ENCODE results near the gene FAM187B.

The FAM187B gene

DNA sequence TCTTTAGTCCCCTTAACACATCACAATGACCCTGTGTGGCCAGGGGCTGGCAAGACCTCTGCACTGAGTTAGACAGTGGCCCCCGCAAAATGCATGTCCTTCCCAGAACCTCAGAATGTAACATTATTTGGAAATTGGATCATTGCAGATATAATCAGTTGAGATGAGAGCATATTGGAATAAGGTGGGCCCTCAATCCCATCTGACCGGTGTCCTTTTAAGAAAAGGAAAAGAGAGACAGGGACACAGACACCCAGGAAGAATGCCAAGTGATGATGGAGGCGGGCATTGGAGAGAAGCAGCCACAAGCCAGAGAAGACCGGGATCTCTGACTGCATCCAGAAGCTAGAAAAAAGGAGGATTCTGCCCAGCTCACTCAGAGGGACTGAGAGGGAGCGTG, 1.8 kb downstream of the FAM187B start:
- ATAC-seq = no peak
- no peak for TF ChIP-seq ZNF565 (CRISPR knock-in tag; conservative IDR thresholded peaks at IDR 0.05; ENCODE audit: low read depth)
- TF ChIP-seq TOX (CRISPR knock-in tag; IDR thresholded peaks at IDR 0.05; ENCODE audit: borderline replicate concordance) = no peak
- no peak for TF ChIP-seq ZFP30 (CRISPR knock-in tag; IDR thresholded peaks at IDR 0.05)
- no peak for TF ChIP-seq ESRRG (CRISPR knock-in tag; IDR thresholded peaks at IDR 0.05)
- TF ChIP-seq TCF4 (CRISPR knock-in tag; IDR thresholded peaks at IDR 0.05; ENCODE audit: borderline replicate concordance) = no peak
- no peak for TF ChIP-seq BACH2 (CRISPR knock-in tag; IDR thresholded peaks at IDR 0.05; ENCODE audit: borderline replicate concordance)
- TF ChIP-seq ZNF8 (CRISPR knock-in tag; IDR thresholded peaks at IDR 0.05) = no peak
- TF ChIP-seq ZFP3 (CRISPR knock-in tag; IDR thresholded peaks at IDR 0.05) = no peak
- TF ChIP-seq SNAI2 (CRISPR knock-in tag; IDR thresholded peaks at IDR 0.05) = no peak
- TF ChIP-seq RARB (CRISPR knock-in tag; IDR thresholded peaks at IDR 0.05) = no peak
- TF ChIP-seq, protein P1, sequence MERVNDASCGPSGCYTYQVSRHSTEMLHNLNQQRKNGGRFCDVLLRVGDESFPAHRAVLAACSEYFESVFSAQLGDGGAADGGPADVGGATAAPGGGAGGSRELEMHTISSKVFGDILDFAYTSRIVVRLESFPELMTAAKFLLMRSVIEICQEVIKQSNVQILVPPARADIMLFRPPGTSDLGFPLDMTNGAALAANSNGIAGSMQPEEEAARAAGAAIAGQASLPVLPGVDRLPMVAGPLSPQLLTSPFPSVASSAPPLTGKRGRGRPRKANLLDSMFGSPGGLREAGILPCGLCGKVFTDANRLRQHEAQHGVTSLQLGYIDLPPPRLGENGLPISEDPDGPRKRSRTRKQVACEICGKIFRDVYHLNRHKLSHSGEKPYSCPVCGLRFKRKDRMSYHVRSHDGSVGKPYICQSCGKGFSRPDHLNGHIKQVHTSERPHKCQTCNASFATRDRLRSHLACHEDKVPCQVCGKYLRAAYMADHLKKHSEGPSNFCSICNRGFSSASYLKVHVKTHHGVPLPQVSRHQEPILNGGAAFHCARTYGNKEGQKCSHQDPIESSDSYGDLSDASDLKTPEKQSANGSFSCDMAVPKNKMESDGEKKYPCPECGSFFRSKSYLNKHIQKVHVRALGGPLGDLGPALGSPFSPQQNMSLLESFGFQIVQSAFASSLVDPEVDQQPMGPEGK (CRISPR knock-in tag; IDR thresholded peaks at IDR 0.05; ENCODE audit: borderline replicate concordance) = no peak
- TF ChIP-seq, protein P2, sequence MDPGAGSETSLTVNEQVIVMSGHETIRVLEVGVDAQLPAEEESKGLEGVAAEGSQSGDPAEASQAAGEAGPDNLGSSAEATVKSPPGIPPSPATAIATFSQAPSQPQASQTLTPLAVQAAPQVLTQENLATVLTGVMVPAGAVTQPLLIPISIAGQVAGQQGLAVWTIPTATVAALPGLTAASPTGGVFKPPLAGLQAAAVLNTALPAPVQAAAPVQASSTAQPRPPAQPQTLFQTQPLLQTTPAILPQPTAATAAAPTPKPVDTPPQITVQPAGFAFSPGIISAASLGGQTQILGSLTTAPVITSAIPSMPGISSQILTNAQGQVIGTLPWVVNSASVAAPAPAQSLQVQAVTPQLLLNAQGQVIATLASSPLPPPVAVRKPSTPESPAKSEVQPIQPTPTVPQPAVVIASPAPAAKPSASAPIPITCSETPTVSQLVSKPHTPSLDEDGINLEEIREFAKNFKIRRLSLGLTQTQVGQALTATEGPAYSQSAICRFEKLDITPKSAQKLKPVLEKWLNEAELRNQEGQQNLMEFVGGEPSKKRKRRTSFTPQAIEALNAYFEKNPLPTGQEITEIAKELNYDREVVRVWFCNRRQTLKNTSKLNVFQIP (CRISPR knock-in tag; IDR thresholded peaks at IDR 0.05; ENCODE audit: borderline replicate concordance, low read depth) = no peak
- TF ChIP-seq, protein P3, sequence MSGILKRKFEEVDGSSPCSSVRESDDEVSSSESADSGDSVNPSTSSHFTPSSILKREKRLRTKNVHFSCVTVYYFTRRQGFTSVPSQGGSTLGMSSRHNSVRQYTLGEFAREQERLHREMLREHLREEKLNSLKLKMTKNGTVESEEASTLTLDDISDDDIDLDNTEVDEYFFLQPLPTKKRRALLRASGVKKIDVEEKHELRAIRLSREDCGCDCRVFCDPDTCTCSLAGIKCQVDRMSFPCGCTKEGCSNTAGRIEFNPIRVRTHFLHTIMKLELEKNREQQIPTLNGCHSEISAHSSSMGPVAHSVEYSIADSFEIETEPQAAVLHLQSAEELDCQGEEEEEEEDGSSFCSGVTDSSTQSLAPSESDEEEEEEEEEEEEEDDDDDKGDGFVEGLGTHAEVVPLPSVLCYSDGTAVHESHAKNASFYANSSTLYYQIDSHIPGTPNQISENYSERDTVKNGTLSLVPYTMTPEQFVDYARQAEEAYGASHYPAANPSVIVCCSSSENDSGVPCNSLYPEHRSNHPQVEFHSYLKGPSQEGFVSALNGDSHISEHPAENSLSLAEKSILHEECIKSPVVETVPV (CRISPR knock-in tag; IDR thresholded peaks at IDR 0.05) = no peak
- no peak for TF ChIP-seq ZC3H10 (CRISPR knock-in tag; IDR thresholded peaks at IDR 0.05)
- no peak for TF ChIP-seq OSR1 (CRISPR knock-in tag; IDR thresholded peaks at IDR 0.05)
- TF ChIP-seq, protein P4, sequence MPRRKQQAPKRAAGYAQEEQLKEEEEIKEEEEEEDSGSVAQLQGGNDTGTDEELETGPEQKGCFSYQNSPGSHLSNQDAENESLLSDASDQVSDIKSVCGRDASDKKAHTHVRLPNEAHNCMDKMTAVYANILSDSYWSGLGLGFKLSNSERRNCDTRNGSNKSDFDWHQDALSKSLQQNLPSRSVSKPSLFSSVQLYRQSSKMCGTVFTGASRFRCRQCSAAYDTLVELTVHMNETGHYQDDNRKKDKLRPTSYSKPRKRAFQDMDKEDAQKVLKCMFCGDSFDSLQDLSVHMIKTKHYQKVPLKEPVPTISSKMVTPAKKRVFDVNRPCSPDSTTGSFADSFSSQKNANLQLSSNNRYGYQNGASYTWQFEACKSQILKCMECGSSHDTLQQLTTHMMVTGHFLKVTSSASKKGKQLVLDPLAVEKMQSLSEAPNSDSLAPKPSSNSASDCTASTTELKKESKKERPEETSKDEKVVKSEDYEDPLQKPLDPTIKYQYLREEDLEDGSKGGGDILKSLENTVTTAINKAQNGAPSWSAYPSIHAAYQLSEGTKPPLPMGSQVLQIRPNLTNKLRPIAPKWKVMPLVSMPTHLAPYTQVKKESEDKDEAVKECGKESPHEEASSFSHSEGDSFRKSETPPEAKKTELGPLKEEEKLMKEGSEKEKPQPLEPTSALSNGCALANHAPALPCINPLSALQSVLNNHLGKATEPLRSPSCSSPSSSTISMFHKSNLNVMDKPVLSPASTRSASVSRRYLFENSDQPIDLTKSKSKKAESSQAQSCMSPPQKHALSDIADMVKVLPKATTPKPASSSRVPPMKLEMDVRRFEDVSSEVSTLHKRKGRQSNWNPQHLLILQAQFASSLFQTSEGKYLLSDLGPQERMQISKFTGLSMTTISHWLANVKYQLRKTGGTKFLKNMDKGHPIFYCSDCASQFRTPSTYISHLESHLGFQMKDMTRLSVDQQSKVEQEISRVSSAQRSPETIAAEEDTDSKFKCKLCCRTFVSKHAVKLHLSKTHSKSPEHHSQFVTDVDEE (CRISPR knock-in tag; IDR thresholded peaks at IDR 0.05) = no peak
- no peak for TF ChIP-seq ISL1 (CRISPR knock-in tag; IDR thresholded peaks at IDR 0.05)

DNA sequence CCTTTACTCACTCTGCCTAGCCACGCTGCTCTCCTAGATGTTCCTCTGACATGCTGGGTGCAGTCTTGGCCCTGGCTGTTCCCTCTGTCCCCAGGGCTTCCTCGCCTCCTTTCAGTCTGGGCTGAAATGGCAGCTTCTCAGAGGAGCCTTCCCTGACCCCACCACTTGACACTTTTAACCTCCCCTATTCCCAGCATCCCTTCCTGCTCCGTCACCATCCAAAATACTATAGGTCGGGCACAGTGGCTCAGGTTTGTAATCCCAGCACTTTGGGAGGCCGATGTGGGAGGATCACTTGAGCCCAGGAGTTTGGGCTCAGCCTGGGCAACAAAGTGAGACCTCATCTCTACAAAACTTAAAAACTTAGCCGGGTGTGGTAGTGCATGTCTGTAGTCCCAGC, 2.6 kb downstream of the FAM187B start:
- TF ChIP-seq PPARA (CRISPR knock-in tag; IDR thresholded peaks at IDR 0.05; ENCODE audit: borderline replicate concordance) (no peak), ISL1 (CRISPR knock-in tag; IDR thresholded peaks at IDR 0.05) (no peak), ZNF8 (CRISPR knock-in tag; IDR thresholded peaks at IDR 0.05) (no peak), GLIS3 (CRISPR knock-in tag; IDR thresholded peaks at IDR 0.05) (no peak), SNAI2 (CRISPR knock-in tag; IDR thresholded peaks at IDR 0.05) (no peak), TCF4 (CRISPR knock-in tag; IDR thresholded peaks at IDR 0.05; ENCODE audit: borderline replicate concordance) (no peak), ZNF70 (CRISPR knock-in tag; IDR thresholded peaks at IDR 0.05) (no peak), ARNTL (CRISPR knock-in tag; IDR thresholded peaks at IDR 0.05; ENCODE audit: borderline replicate concordance, low read depth) (no peak)
- no peak for ATAC-seq

DNA sequence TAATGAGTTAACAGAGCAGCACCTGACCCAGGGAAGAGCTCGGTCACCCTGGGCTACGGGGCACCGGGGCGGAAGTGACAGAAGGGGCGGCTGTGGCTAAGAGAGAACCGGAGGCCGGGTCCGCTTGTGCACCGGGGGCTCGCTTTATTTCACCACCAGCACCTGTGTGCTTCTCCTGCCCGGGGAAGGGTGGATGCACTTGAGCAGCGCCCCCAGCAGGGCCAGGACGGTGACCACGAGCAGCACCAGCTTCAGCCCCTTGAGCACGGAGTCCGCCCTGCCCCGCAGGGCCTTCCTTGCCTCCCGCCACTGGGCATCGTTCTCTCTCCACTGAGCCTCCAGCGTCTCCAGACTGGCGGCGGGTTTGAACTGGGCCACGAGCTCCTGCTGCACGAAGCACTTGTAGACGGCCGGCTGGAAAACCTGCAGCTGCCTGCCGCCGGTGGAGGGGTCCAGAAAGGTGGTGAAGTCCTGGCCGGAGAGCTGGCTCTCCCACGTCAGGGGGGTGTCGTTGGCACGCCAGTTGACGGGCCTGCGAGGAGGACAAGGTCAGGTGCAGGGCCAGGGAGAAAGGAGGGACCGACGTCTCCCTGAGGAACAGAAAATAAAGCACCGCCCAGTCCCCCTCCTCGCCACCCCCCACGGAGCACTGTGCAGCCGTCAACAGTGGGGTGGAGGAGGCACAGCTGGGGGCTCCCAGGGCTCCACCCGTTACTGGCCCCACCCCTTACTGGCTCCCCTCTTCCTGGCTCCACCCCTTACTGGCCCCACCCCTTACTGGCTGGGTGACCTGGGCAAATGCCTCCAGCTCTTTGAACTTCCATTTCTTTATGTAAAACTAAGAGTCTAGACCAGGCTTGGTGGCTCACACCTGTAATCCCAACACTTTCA, 3.6 kb downstream of the FAM187B start:
- no peak for ATAC-seq
- TF ChIP-seq GLIS3 (CRISPR knock-in tag; IDR thresholded peaks at IDR 0.05) = no peak
- no peak for TF ChIP-seq ZNF8 (CRISPR knock-in tag; IDR thresholded peaks at IDR 0.05)
- TF ChIP-seq ESRRG (CRISPR knock-in tag; IDR thresholded peaks at IDR 0.05) = no peak
- TF ChIP-seq ARNTL (CRISPR knock-in tag; IDR thresholded peaks at IDR 0.05; ENCODE audit: borderline replicate concordance, low read depth) = no peak
- TF ChIP-seq OSR1 (CRISPR knock-in tag; IDR thresholded peaks at IDR 0.05) = no peak
- no peak for TF ChIP-seq CSDC2 (CRISPR knock-in tag; IDR thresholded peaks at IDR 0.05)
- no peak for TF ChIP-seq ZNF565 (CRISPR knock-in tag; conservative IDR thresholded peaks at IDR 0.05; ENCODE audit: low read depth)
- TF ChIP-seq, protein P4 (CRISPR knock-in tag; IDR thresholded peaks at IDR 0.05) = no peak
- TF ChIP-seq ISL1 (CRISPR knock-in tag; IDR thresholded peaks at IDR 0.05) = no peak
- TF ChIP-seq, protein P3 (CRISPR knock-in tag; IDR thresholded peaks at IDR 0.05) = no peak
- no peak for TF ChIP-seq TOX (CRISPR knock-in tag; IDR thresholded peaks at IDR 0.05; ENCODE audit: borderline replicate concordance)

Data from SK-N-SH treated with all-trans-retinoic acid at 6 μM for 48 hours (cell line).